GM12878 (cell line): ENCODE results near the gene KDM5B. TPM values are rescaled to one million over a fixed set of nuclear protein-coding genes. Genes with fewer than 3 reads are reported as not detected.

Experiments used
- ATAC-seq: fragments of 200-7000 bp; cut with Tn5 transposase; 3 replicates; pipeline ENCODE4 v1.9.1; 2020; ENCODE audit warnings: mild to moderate bottlenecking, moderate library complexity
- BruUV-seq: library from RNA; stranded (reverse); fragments of 400-500 nt; replicated peaks from 2 replicates; lab custom pipeline; 2021; lab: Mats Ljungman, UMichigan
- CTCF ChIA-PET: fragments of 300-600 bp; sonication (Branson Sonifier 250); formaldehyde crosslinking; extraction: SDS; loops from one replicate; lab custom pipeline; 2021; ENCODE audit warnings: inconsistent platforms; lab: Yijun Ruan, JAX
- POLR2A ChIA-PET: fragments of 350-600 bp; formaldehyde crosslinking; extraction: SDS; loops from one replicate; lab custom pipeline; 2021; ENCODE audit warnings: inconsistent platforms; lab: Charles Lee
- RAD21 ChIA-PET: fragments of 300-600 bp; sonication (Branson Sonifier 250); formaldehyde crosslinking; loops from one replicate; lab custom pipeline; 2023; ENCODE audit warnings: antibody characterized with exemption; ENCODE audit not compliant: unreplicated experiment; lab: Charles Lee
- SMC1A ChIA-PET: fragments of 300-600 bp; sonication (Branson Sonifier 250); formaldehyde crosslinking; loops from one replicate; lab custom pipeline; 2023; ENCODE audit not compliant: unreplicated experiment, uncharacterized antibody; lab: Charles Lee
- DNase-seq: peaks from one replicate; pipeline ENCODE4 v3.0.0-alpha.2; 2011; ENCODE audit warnings: low read depth, low spot score
- FAIRE-seq: peaks from 3 replicates; lab custom pipeline; 2011; peaks lifted over from hg19 to GRCh38; lab: Jason Lieb, UNC
- H2AFZ ChIP-seq: 2 replicates; pipeline ENCODE4 v1.6.0; 2011; ENCODE audit warnings: low read depth, low read length, control low read depth; ENCODE audit not compliant: control insufficient read depth
- H3K27ac ChIP-seq: 2 replicates; pipeline ENCODE4 v1.5.1; 2011; ENCODE audit warnings: control low read depth; ENCODE audit not compliant: control insufficient read depth, insufficient read depth
- H3K27me3 ChIP-seq, 2 experiments: replicated peaks in 1 of 2; 2 replicates each; pipeline versions ENCODE4 v1.6.0 to v1.6.1; 2011; ENCODE audit warnings: low read length in 1 of 2; ENCODE audit not compliant: control insufficient read depth in 2 of 2, insufficient read depth in 2 of 2
- H3K36me3 ChIP-seq, 2 experiments: 2 replicates each; pipeline ENCODE4 v1.5.1; 2011; ENCODE audit warnings: low read length in 1 of 2; ENCODE audit not compliant: control insufficient read depth in 2 of 2, insufficient read depth in 2 of 2
- H3K4me1 ChIP-seq: 2 replicates; pipeline ENCODE4 v1.6.1; 2011; ENCODE audit warnings: mild to moderate bottlenecking, low read length, moderate library complexity, mixed read lengths; ENCODE audit not compliant: control insufficient read depth, insufficient read depth
- H3K4me2 ChIP-seq: 2 replicates; pipeline ENCODE4 v1.6.0; 2011; ENCODE audit warnings: control low read depth; ENCODE audit not compliant: control insufficient read depth, insufficient read depth
- H3K4me3 ChIP-seq: fragments of 200-600 bp; sonication (generic); 2 replicates; pipeline ENCODE4 v1.5.1; 2016
- H3K79me2 ChIP-seq: 2 replicates; pipeline ENCODE4 v1.6.0; 2011; ENCODE audit warnings: low read length; ENCODE audit not compliant: control insufficient read depth, insufficient read depth
- H3K9ac ChIP-seq: 2 replicates; pipeline ENCODE4 v1.8.0; 2011; ENCODE audit warnings: low read length, control low read depth, mixed read lengths; ENCODE audit not compliant: control insufficient read depth, insufficient read depth
- H3K9me3 ChIP-seq: replicated peaks from 3 replicates; pipeline ENCODE4 v1.5.1; 2011; ENCODE audit warnings: mild to moderate bottlenecking, low read length; ENCODE audit not compliant: control insufficient read depth, insufficient read depth
- H4K20me1 ChIP-seq: 2 replicates; pipeline ENCODE4 v1.6.0; 2011; ENCODE audit not compliant: control insufficient read depth, insufficient read depth
- BRCA1 ChIP-seq: IDR thresholded peaks from 2 replicates; pipeline ENCODE4 v1.6.1; 2011; ENCODE audit warnings: low read depth, low read length, improper control_type of control experiment
- CBFB ChIP-seq: IDR thresholded peaks from 2 replicates; pipeline ENCODE4 v1.6.1; 2016; ENCODE audit warnings: antibody characterized with exemption, low read depth
- CEBPB ChIP-seq, 2 experiments: fragments of 150-350 bp in 1 of 2; IDR thresholded peaks; 2 replicates each; pipeline ENCODE4 v1.6.1; 2012 to 2014; ENCODE audit warnings: low read depth in 2 of 2, low read length in 2 of 2, borderline replicate concordance in 1 of 2, inconsistent platforms in 1 of 2
- DPF2 ChIP-seq: fragments of 450-650 bp; IDR thresholded peaks from 2 replicates; pipeline ENCODE4 v1.6.1; 2017; ENCODE audit warnings: mild to moderate bottlenecking
- E2F8 ChIP-seq: fragments of 450-650 bp; IDR thresholded peaks from 2 replicates; pipeline ENCODE4 v1.6.1; 2018; ENCODE audit warnings: mild to moderate bottlenecking, low read depth, moderate library complexity; ENCODE audit not compliant: partially characterized antibody
- GATAD2B ChIP-seq: fragments of 450-650 bp; conservative IDR thresholded peaks from 2 replicates; pipeline ENCODE4 v1.6.1; 2017; ENCODE audit warnings: low read depth, mild to moderate bottlenecking, moderate library complexity
- KDM1A ChIP-seq: fragments of 200-600 bp; sonication (generic); IDR thresholded peaks from 2 replicates; pipeline ENCODE4 v1.6.1; 2016; ENCODE audit warnings: borderline replicate concordance
- NBN ChIP-seq: fragments of 450-650 bp; IDR thresholded peaks from 2 replicates; pipeline ENCODE4 v1.6.1; 2016
- PAX8 ChIP-seq: fragments of 450-650 bp; IDR thresholded peaks from 2 replicates; pipeline ENCODE4 v1.6.1; 2017; ENCODE audit warnings: mild to moderate bottlenecking, moderate library complexity
- POU2F2 ChIP-seq: IDR thresholded peaks from 3 replicates; pipeline ENCODE4 v1.6.1; 2011; ENCODE audit warnings: low read depth, mild to moderate bottlenecking, low read length, borderline replicate concordance
- RAD51 ChIP-seq: fragments of 450-650 bp; IDR thresholded peaks from 2 replicates; pipeline ENCODE4 v1.6.1; 2016; ENCODE audit warnings: moderate library complexity, mild to moderate bottlenecking, inconsistent platforms
- RFX5 ChIP-seq: IDR thresholded peaks from 2 replicates; pipeline ENCODE4 v1.6.1; 2011; ENCODE audit warnings: low read depth, low read length, improper control_type of control experiment
- SIX5 ChIP-seq: IDR thresholded peaks from 2 replicates; pipeline ENCODE4 v1.6.1; 2011; ENCODE audit warnings: mild to moderate bottlenecking, low read depth, low read length, moderate library complexity; ENCODE audit not compliant: severe bottlenecking
- SMAD5 ChIP-seq: IDR thresholded peaks from 2 replicates; pipeline ENCODE4 v1.6.1; 2016; ENCODE audit warnings: antibody characterized with exemption, low read depth
- SMC3 ChIP-seq: IDR thresholded peaks from 2 replicates; pipeline ENCODE4 v1.6.1; 2011; ENCODE audit warnings: low read length, improper control_type of control experiment, borderline replicate concordance
- TCF12 ChIP-seq: IDR thresholded peaks from 2 replicates; pipeline ENCODE4 v1.6.1; 2011; ENCODE audit warnings: low read depth, mild to moderate bottlenecking, low read length
- YY1 ChIP-seq: IDR thresholded peaks from 2 replicates; pipeline ENCODE4 v1.6.1; 2011; ENCODE audit warnings: low read depth, mild to moderate bottlenecking, low read length
- ZNF207 ChIP-seq: fragments of 450-650 bp; IDR thresholded peaks from 2 replicates; pipeline ENCODE4 v1.6.1; 2014; ENCODE audit warnings: antibody characterized with exemption, mild to moderate bottlenecking, borderline replicate concordance
- ZNF384 ChIP-seq: IDR thresholded peaks from 2 replicates; pipeline ENCODE4 v1.6.1; 2012; ENCODE audit warnings: low read depth, mild to moderate bottlenecking, low read length, improper control_type of control experiment, borderline replicate concordance
- WGBS: methylation state at CpG from one replicate; pipeline ENCODE4 v1.1.6; 2016; ENCODE audit warnings: low lambda C conversion rate; ENCODE audit not compliant: insufficient replicate concordance, insufficient coverage; ENCODE audit errors: missing lambda C conversion rate; 5-methylcytosine and 5-hydroxymethylcytosine counted together
- in situ Hi-C: fragments of 300-500 bp; cut with MboI; formaldehyde crosslinking; loops from 9 replicates; pipeline ENCODE4 v1.14.3; 2018; ENCODE audit warnings: mixed read lengths
- intact Hi-C: fragments of 100-400 bp; cut with micrococcal nuclease; formaldehyde crosslinking; loops from one replicate; pipeline ENCODE4 v1.14.2; 2022; ENCODE audit not compliant: unreplicated experiment
- polyA plus RNA-seq, 11 experiments: library from polyadenylated mRNA; depleted of rRNA in 4 of 11; unstranded in 6 of 11; stranded (reverse) in 5 of 11; fragments of >200 nt; fragmentation: Nextera tagmentation in 4 of 11; fragmentation: Illumina TruSeq in 1 of 11; extraction: Ambion mirVana in 4 of 11; extraction: Trizol in 1 of 11; gene quantifications; 1 replicate in 1 of 11; 2 replicates in 10 of 11; pipeline versions ENCODE4 v1.2.1 to v1.2.3, GENCODE V29; 2011 to 2016; ENCODE audit warnings: inconsistent platforms in 2 of 11, missing spikeins in 2 of 11, low read depth in 1 of 11
- total RNA-seq, 4 experiments: library from RNA; depleted of rRNA in 3 of 4; stranded (reverse); fragments of >200 nt in 3 of 4; fragmentation: Illumina TruSeq in 1 of 4; extraction: Trizol in 1 of 4; gene quantifications; 2 replicates each; pipeline versions ENCODE4 v1.2.1 to v1.2.3, GENCODE V29; 2013 to 2021
- TF ChIP-seq, protein P1 (sequence below): fragments of 450-650 bp; IDR thresholded peaks from 2 replicates; pipeline ENCODE4 v1.6.1; 2017; ENCODE audit warnings: mild to moderate bottlenecking
- TF ChIP-seq, protein P2 (sequence below): IDR thresholded peaks from 2 replicates; pipeline ENCODE4 v1.6.1; 2011; ENCODE audit warnings: borderline replicate concordance, low read depth, mild to moderate bottlenecking, moderate library complexity, low read length; ENCODE audit not compliant: insufficient read depth, poor library complexity, severe bottlenecking

Gene KDM5B
- total and polyA plus RNA-seq, 10 of the 15 experiments (the other 5 are each of a cell fraction or from before 2014, with no cell fraction given) = 1.7 to 26.6 (median 8.1) TPM

- Histone ChIP-seq H3K27ac (no peak overlapping the region), H3K9ac (no peak overlapping the region), H3K4me3 (no peak overlapping the region), H3K4me1 (peaks cover 10% of the 10 kb centered on the region), H3K9me3 (no peaks in the 10 kb centered on the region), H3K79me2 (no peaks in the 10 kb centered on the region), H2AFZ (no peak overlapping the region), H3K27me3 (no peaks in the 10 kb centered on the region), H3K4me2 (no peak overlapping the region), H3K36me3 (no peaks in the 10 kb centered on the region), H4K20me1 (no peaks in the 10 kb centered on the region)
- ChIA-PET POLR2A (interaction anchor here (0.6 kb wide), 1 partner anchor 163 kb away, joined by 3 read pairs; no protein-coding TSS in a partner anchor), CTCF (interaction anchor here (0.7 to 1.0 kb wide), 3 partner anchors 14 to 264 kb away, joined by 3 to 4 read pairs (median 3); no protein-coding TSS in a partner anchor), RAD21 (no interaction called here), SMC1A (interaction anchor here (0.6 to 1.2 kb wide), 5 partner anchors 9 to 55 kb away, joined by 3 to 5 read pairs (median 3); partner anchors contain the start of gene PCAT6)
- ATAC-seq (peak; percentile 85), FAIRE-seq (no peak), DNase-seq (no peak)
- WGBS = 14% methylated on average over 2 of the region's 3 CpGs
- no TSS peak for BruUV-seq
- intact Hi-C loops = no loop called here
- in situ Hi-C loops = no loop called here
- TF ChIP-seq CEBPB (IDR thresholded peaks at IDR 0.05; ENCODE audit: borderline replicate concordance in 1 of 2, low read depth in 2 of 2, low read length in 2 of 2) = no peak
- no peak for TF ChIP-seq SMC3
- no peak for TF ChIP-seq SMAD5
- TF ChIP-seq, protein P1, sequence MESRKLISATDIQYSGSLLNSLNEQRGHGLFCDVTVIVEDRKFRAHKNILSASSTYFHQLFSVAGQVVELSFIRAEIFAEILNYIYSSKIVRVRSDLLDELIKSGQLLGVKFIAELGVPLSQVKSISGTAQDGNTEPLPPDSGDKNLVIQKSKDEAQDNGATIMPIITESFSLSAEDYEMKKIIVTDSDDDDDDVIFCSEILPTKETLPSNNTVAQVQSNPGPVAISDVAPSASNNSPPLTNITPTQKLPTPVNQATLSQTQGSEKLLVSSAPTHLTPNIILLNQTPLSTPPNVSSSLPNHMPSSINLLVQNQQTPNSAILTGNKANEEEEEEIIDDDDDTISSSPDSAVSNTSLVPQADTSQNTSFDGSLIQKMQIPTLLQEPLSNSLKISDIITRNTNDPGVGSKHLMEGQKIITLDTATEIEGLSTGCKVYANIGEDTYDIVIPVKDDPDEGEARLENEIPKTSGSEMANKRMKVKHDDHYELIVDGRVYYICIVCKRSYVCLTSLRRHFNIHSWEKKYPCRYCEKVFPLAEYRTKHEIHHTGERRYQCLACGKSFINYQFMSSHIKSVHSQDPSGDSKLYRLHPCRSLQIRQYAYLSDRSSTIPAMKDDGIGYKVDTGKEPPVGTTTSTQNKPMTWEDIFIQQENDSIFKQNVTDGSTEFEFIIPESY = no peak
- TF ChIP-seq YY1 = no peak
- TF ChIP-seq ZNF384 = no peak
- TF ChIP-seq DPF2 = peak; percentile 42; the same call in 1 of the 2 replicates
- TF ChIP-seq GATAD2B = no peak
- TF ChIP-seq SIX5 = no peak
- TF ChIP-seq PAX8 = no peak
- TF ChIP-seq TCF12 = peak; percentile 87
- no peak for TF ChIP-seq ZNF207
- no peak for TF ChIP-seq RAD51
- TF ChIP-seq, protein P2, sequence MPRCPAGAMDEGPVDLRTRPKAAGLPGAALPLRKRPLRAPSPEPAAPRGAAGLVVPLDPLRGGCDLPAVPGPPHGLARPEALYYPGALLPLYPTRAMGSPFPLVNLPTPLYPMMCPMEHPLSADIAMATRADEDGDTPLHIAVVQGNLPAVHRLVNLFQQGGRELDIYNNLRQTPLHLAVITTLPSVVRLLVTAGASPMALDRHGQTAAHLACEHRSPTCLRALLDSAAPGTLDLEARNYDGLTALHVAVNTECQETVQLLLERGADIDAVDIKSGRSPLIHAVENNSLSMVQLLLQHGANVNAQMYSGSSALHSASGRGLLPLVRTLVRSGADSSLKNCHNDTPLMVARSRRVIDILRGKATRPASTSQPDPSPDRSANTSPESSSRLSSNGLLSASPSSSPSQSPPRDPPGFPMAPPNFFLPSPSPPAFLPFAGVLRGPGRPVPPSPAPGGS = no peak
- no peak for TF ChIP-seq POU2F2
- no peak for TF ChIP-seq KDM1A
- TF ChIP-seq RFX5 = no peak
- no peak for TF ChIP-seq BRCA1
- no peak for TF ChIP-seq CBFB
- TF ChIP-seq E2F8 = no peak
- no peak for TF ChIP-seq NBN
Observed at GRCh38 chr1:202835548-202836072, 27.4 kb upstream of the KDM5B start.
